ENCODE data around the gene HDAC9.

GRCh38 chr7:18864967-18865366 lies 369.4 kb downstream of the HDAC9 start:
- TF ChIP-seq CTCF (conservative IDR thresholded peaks at IDR 0.05) (no peak), ZFX (IDR thresholded peaks at IDR 0.05) (no peak)
